HEK293 (cell line): ENCODE results near the gene ABHD17A.
"Not testable (repeated sequence)": the region's sequence is repeated elsewhere in the genome, so short reads cannot be mapped to it uniquely, and the experiment has no call there.

ENCODE experiments used
- CTCF ChIA-PET: fragments of 350-600 bp; formaldehyde crosslinking; extraction: SDS; loops from one replicate; lab custom pipeline; 2021; ENCODE audit warnings: antibody characterized with exemption; lab: Yijun Ruan, JAX
- POLR2A ChIA-PET: fragments of 300-600 bp; formaldehyde crosslinking; extraction: SDS; loops from one replicate; lab custom pipeline; 2020; ENCODE audit warnings: antibody characterized with exemption, inconsistent platforms; lab: Yijun Ruan, JAX
- H3K27ac ChIP-seq: fragments of 200-500 bp; sonication (Bioruptor generic); 2 replicates; pipeline ENCODE4 v1.5.1; 2014; ENCODE audit warnings: low read depth, low read length, control low read depth, inconsistent platforms; ENCODE audit errors: extremely low read depth
- H3K36me3 ChIP-seq, 2 experiments: fragments of 200-500 bp in 1 of 2; sonication (Bioruptor generic) in 1 of 2; 1 replicate in 1 of 2; 2 replicates in 1 of 2; pipeline ENCODE4 v1.5.1; 2014 to 2017; ENCODE audit warnings: inconsistent platforms in 2 of 2, low read length in 2 of 2; ENCODE audit not compliant: control insufficient read depth in 2 of 2, insufficient read depth in 1 of 2
- H3K4me1 ChIP-seq: fragments of 200-500 bp; sonication (Bioruptor generic); 2 replicates; pipeline ENCODE4 v1.5.1; 2014; ENCODE audit warnings: mild to moderate bottlenecking, low read length, inconsistent platforms; ENCODE audit not compliant: control insufficient read depth, insufficient read depth
- H3K4me3 ChIP-seq: 2 replicates; pipeline ENCODE4 v1.5.1; 2011; ENCODE audit warnings: low read depth, mild to moderate bottlenecking, control low read depth, low read length, moderate library complexity
- H3K9me3 ChIP-seq: fragments of 200-500 bp; sonication (Bioruptor generic); 2 replicates; pipeline ENCODE4 v1.5.1; 2014; ENCODE audit warnings: low read depth, low read length, inconsistent platforms; ENCODE audit not compliant: control insufficient read depth, insufficient read depth
- GLIS2 ChIP-seq: fragments of 450-650 bp; formaldehyde crosslinking; IDR thresholded peaks from 2 replicates; pipeline ENCODE4 v1.5.1; 2016; ENCODE audit warnings: missing biosample characterization, missing genetic modification characterization
- HIC1 ChIP-seq: fragments of 450-650 bp; formaldehyde crosslinking; IDR thresholded peaks from 2 replicates; pipeline ENCODE4 v1.5.1; 2016; ENCODE audit warnings: missing biosample characterization, missing genetic modification characterization
- ZBTB48 ChIP-seq: fragments of 450-650 bp; formaldehyde crosslinking; IDR thresholded peaks from 2 replicates; pipeline ENCODE4 v1.5.1; 2016; ENCODE audit warnings: missing biosample characterization, missing genetic modification characterization
- ZBTB6 ChIP-seq: fragments of 450-650 bp; formaldehyde crosslinking; IDR thresholded peaks from 2 replicates; pipeline ENCODE4 v1.5.1; 2017; ENCODE audit warnings: missing biosample characterization, missing genetic modification characterization
- ZIC2 ChIP-seq: fragments of 450-650 bp; formaldehyde crosslinking; IDR thresholded peaks from 2 replicates; pipeline ENCODE4 v1.5.1; 2016; ENCODE audit warnings: missing biosample characterization, missing genetic modification characterization
- ZNF10 ChIP-seq: fragments of 450-650 bp; formaldehyde crosslinking; IDR thresholded peaks from 2 replicates; pipeline ENCODE4 v1.5.1; 2017; ENCODE audit warnings: missing biosample characterization, missing genetic modification characterization
- ZNF335 ChIP-seq: fragments of 450-650 bp; formaldehyde crosslinking; conservative IDR thresholded peaks from 2 replicates; pipeline ENCODE4 v1.5.1; 2016; ENCODE audit warnings: missing biosample characterization, missing genetic modification characterization
- ZNF488 ChIP-seq: fragments of 450-650 bp; formaldehyde crosslinking; IDR thresholded peaks from 2 replicates; pipeline ENCODE4 v1.5.1; 2016; ENCODE audit warnings: missing biosample characterization, missing genetic modification characterization
- ZNF692 ChIP-seq: fragments of 450-650 bp; formaldehyde crosslinking; IDR thresholded peaks from 2 replicates; pipeline ENCODE4 v1.5.1; 2016; ENCODE audit warnings: missing biosample characterization, missing genetic modification characterization
- ZNF776 ChIP-seq: fragments of 450-650 bp; formaldehyde crosslinking; IDR thresholded peaks from 2 replicates; pipeline ENCODE4 v1.5.0; 2017; ENCODE audit warnings: missing biosample characterization, missing genetic modification characterization, borderline replicate concordance

Gene ABHD17A

GRCh38 chr19:1880611-1881392, 4.5 kb downstream of the ABHD17A start:
- Histone ChIP-seq H3K36me3 (peaks cover 0 to 17% of the 10 kb centered on the region in 2 experiments; a peak in 1 of 3 replicates), H3K4me1 (peaks cover 17% of the 10 kb centered on the region), H3K27ac (no peak overlapping the region), H3K9me3 (no peaks in the 10 kb centered on the region), H3K4me3 (no peak overlapping the region)
- ChIA-PET CTCF (no interaction called here), POLR2A (no interaction called here)
- no peak for TF ChIP-seq ZNF776 (tag by site-specific recombination)
- 0 out of 2 replicates have a peak, but pooled peaks have one; percentile 48 for TF ChIP-seq HIC1 (tag by site-specific recombination)

GRCh38 chr19:1879982-1880381, 5.3 kb downstream of the ABHD17A start:
- H3K9me3 ChIP-seq, H3K4me3 ChIP-seq, POLR2A ChIA-PET, H3K27ac ChIP-seq: not testable (repeated sequence)
- peaks cover 17% of the 10 kb centered on the region for H3K4me1 ChIP-seq
- CTCF ChIA-PET, result interaction anchor here (0.6 kb wide), 1 partner anchor 276 kb away, joined by 5 read pairs; no protein-coding TSS in a partner anchor
- H3K36me3 ChIP-seq, result peaks cover 0 to 17% of the 10 kb centered on the region in 2 experiments; a peak in 1 of 3 replicates

GRCh38 chr19:1878583-1878982, 6.7 kb downstream of the ABHD17A start:
- Histone ChIP-seq H3K36me3 (peaks cover 0 to 20% of the 10 kb centered on the region in 2 experiments; a peak in 1 of 3 replicates), H3K4me1 (peaks cover 20% of the 10 kb centered on the region)
- H3K27ac ChIP-seq, H3K9me3 ChIP-seq, POLR2A ChIA-PET, H3K4me3 ChIP-seq, CTCF ChIA-PET: not testable (repeated sequence)

- TF ChIP-seq ZBTB6 (tag by site-specific recombination), result peak; percentile 31; the same call in 1 of the 2 replicates
- peaks cover 0 to 26% of the 10 kb centered on the region in 2 experiments; a peak in 1 of 3 replicates for H3K36me3 ChIP-seq
- H3K27ac ChIP-seq, H3K4me3 ChIP-seq, H3K9me3 ChIP-seq: not testable (repeated sequence)
- CTCF ChIA-PET, result interaction anchor here (1.7 kb wide), 1 partner anchor 20 kb away, joined by 6 read pairs; no protein-coding TSS in a partner anchor
- peaks cover 10% of the 10 kb centered on the region for H3K4me1 ChIP-seq
- POLR2A ChIA-PET, result interaction anchor here (2.4 kb wide), 1 partner anchor 29 kb away, joined by 11 read pairs; the partner anchor contains the start of genes ADAT3 and SCAMP4
Observed at GRCh38 chr19:1877280-1877660, 8.0 kb downstream of the ABHD17A start.

- Histone ChIP-seq H3K36me3 (peaks cover 0 to 26% of the 10 kb centered on the region in 2 experiments; a peak in 1 of 3 replicates), H3K4me1 (peaks cover 10% of the 10 kb centered on the region), H3K27ac (peak overlapping the region; percentile 89)
- ChIA-PET CTCF (interaction anchor here (0.7 to 1.7 kb wide), 7 partner anchors 12 to 91 kb away, joined by 3 to 6 read pairs (median 3); no protein-coding TSS in a partner anchor), POLR2A (interaction anchor here (0.6 to 2.8 kb wide), 11 partner anchors 8 to 172 kb away, joined by 3 to 22 read pairs (median 5); partner anchors contain the start of genes ABHD17A, ADAT3 and SCAMP4)
- not testable (repeated sequence) for H3K4me3 ChIP-seq, H3K9me3 ChIP-seq
- 0 out of 2 replicates have a peak, but pooled peaks have one; percentile 4 for TF ChIP-seq ZNF10
- TF ChIP-seq HIC1 (tag by site-specific recombination), result peak; percentile 68; the same call in 1 of the 2 replicates
- TF ChIP-seq ZBTB48 (tag by site-specific recombination), result peak; percentile 66; the same call in 1 of the 2 replicates
- TF ChIP-seq ZNF488 (tag by site-specific recombination), result 0 out of 2 replicates have a peak, but pooled peaks have one; percentile 27
- peak; percentile 52 for TF ChIP-seq ZNF335 (tag by site-specific recombination)
- peak; percentile 52 for TF ChIP-seq ZIC2
- TF ChIP-seq ZNF692 (tag by site-specific recombination), result peak; percentile 84; the same call in 1 of the 2 replicates
- TF ChIP-seq GLIS2, result peak; percentile 79
Observed at GRCh38 chr19:1876496-1877279, 8.6 kb downstream of the ABHD17A start.
